SH-SY5Y (cell line): ENCODE results near the gene PBX2.

Source experiments
- GATA2 ChIP-seq: IDR thresholded peaks from 2 replicates; pipeline ENCODE4 v1.6.1; 2011; ENCODE audit warnings: mild to moderate bottlenecking, low read depth, low read length
- GATA3 ChIP-seq: IDR thresholded peaks from 2 replicates; pipeline ENCODE4 v1.6.1; 2011; ENCODE audit warnings: low read depth, mild to moderate bottlenecking, low read length, moderate library complexity

DNA sequence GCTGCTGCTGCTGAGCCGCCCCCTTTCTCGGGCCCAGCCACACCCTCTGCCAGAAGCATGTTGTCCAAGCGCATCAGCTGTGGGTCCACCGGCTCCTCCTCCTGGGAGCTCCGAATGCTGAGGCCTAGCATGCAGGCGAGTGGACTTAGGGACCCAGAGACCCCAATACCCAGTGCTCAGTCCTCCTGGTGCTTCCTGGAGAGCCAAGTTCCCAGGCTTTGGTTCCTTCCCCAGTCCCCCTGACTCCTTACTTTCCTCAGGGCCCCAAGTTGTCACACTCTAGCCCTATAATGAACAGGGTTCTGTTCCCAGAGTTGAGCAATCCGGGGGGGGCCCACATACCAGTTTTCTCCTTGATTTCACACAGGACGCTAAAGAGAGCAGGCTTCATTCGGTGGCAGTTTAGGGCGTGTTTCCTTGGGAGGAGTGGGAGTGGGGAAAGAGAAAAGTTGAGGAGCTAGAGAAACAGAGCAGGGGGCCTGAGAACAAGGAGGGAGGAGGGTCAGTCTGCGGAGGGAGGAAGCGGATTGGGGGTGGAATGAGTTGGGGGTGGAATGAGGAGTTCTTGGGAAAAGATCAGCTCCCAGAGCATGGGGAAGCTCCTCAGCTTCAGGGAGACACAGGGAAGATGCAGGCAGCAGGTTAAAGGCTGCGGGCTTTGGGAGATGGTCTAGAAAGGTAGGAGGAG lies 1.5 kb downstream of the PBX2 start:
- TF ChIP-seq GATA3 (no peak), GATA2 (no peak)
